Fibroblast of lung (primary cell): ENCODE results near the gene CNPPD1.

Source experiments
- EZH2 ChIP-seq: IDR thresholded peaks from 2 replicates; pipeline ENCODE4 v1.5.1; 2012; ENCODE audit warnings: low read length, control low read depth, mild to moderate bottlenecking; ENCODE audit errors: missing control alignments
- TF ChIP-seq, protein P1 (sequence below), 2 donors: IDR thresholded peaks in 1 of 2; conservative IDR thresholded peaks in 1 of 2; 1 replicate in 1 of 2; 2 replicates in 1 of 2; pipeline ENCODE4 v1.5.1; 2011 to 2012; ENCODE audit warnings: low read length in 2 of 2, control low read depth in 1 of 2, inconsistent platforms in 1 of 2, low read depth in 1 of 2, mild to moderate bottlenecking in 1 of 2

- TF ChIP-seq, protein P1, sequence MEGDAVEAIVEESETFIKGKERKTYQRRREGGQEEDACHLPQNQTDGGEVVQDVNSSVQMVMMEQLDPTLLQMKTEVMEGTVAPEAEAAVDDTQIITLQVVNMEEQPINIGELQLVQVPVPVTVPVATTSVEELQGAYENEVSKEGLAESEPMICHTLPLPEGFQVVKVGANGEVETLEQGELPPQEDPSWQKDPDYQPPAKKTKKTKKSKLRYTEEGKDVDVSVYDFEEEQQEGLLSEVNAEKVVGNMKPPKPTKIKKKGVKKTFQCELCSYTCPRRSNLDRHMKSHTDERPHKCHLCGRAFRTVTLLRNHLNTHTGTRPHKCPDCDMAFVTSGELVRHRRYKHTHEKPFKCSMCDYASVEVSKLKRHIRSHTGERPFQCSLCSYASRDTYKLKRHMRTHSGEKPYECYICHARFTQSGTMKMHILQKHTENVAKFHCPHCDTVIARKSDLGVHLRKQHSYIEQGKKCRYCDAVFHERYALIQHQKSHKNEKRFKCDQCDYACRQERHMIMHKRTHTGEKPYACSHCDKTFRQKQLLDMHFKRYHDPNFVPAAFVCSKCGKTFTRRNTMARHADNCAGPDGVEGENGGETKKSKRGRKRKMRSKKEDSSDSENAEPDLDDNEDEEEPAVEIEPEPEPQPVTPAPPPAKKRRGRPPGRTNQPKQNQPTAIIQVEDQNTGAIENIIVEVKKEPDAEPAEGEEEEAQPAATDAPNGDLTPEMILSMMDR (conservative IDR thresholded peaks at IDR 0.05 in 1 of 2, IDR thresholded peaks at IDR 0.05 in 1 of 2; ENCODE audit: low read depth in 1 of 2, low read length in 2 of 2) = no peak
- TF ChIP-seq EZH2 = no peak
These were observed 22.2 kb upstream of the CNPPD1 start for GRCh38 chr2:219198974-219199373.
